ENCODE results near the gene DNASE1L2.

The DNASE1L2 gene, protein sequence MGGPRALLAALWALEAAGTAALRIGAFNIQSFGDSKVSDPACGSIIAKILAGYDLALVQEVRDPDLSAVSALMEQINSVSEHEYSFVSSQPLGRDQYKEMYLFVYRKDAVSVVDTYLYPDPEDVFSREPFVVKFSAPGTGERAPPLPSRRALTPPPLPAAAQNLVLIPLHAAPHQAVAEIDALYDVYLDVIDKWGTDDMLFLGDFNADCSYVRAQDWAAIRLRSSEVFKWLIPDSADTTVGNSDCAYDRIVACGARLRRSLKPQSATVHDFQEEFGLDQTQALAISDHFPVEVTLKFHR

GRCh38 chr16:2236337-2237101 lies at the start of gene DNASE1L2:
Gene DNASE1L2 (plus strand): TSS chr16:2236444. CDS start chr16:2236817, 373 bp downstream.
- Histone ChIP-seq H3K9ac (ENCODE audit: low read length) (no peak within 1 kb of the TSS), H3K36me3 (ENCODE audit: insufficient read depth, low read length) (peaks cover 44% of the 10 kb centered on the region), H3K4me3 (ENCODE audit: low read depth in 1 of 2, low read length in 2 of 2) (no peak within 1 kb of the TSS)

GRCh38 chr16:2186505-2186904 lies 49.7 kb upstream of the DNASE1L2 start:
- no peaks in the 10 kb centered on the region for H3K27me3 ChIP-seq (ENCODE audit: control insufficient read depth in 1 of 2, insufficient read depth in 2 of 2, low read length in 2 of 2)
- H3K9ac ChIP-seq (ENCODE audit: low read length), result no peak overlapping the region
- H3K9me3 ChIP-seq (ENCODE audit: low read length), result no peaks in the 10 kb centered on the region
- H3K27ac ChIP-seq (ENCODE audit: low read depth, low read length), result no peak overlapping the region
- H3K36me3 ChIP-seq (ENCODE audit: insufficient read depth, low read length), result no peaks in the 10 kb centered on the region
- H3K4me1 ChIP-seq (ENCODE audit: insufficient read depth, low read length), result no peaks in the 10 kb centered on the region
- no peak overlapping the region for H3K4me3 ChIP-seq (ENCODE audit: low read depth in 1 of 2, low read length in 2 of 2)

More at GRCh38 chr16:2236337-2237101, at the start of gene DNASE1L2:
- Histone ChIP-seq H3K9me3 (ENCODE audit: low read length) (no peaks in the 10 kb centered on the region), H3K27ac (ENCODE audit: low read depth, low read length) (no peak within 1 kb of the TSS), H3K4me1 (ENCODE audit: insufficient read depth, low read length) (peaks cover 12% of the 10 kb centered on the region), H3K27me3 (ENCODE audit: control insufficient read depth in 1 of 2, insufficient read depth in 2 of 2, low read length in 2 of 2) (peaks cover 8 to 45% of the 10 kb centered on the region in 2 donors)

GRCh38 chr16:2187212-2187611 lies 49.0 kb upstream of the DNASE1L2 start:
- Histone ChIP-seq H3K4me3 (ENCODE audit: low read depth in 1 of 2, low read length in 2 of 2) (no peak overlapping the region), H3K9me3 (ENCODE audit: low read length) (no peaks in the 10 kb centered on the region), H3K27me3 (ENCODE audit: control insufficient read depth in 1 of 2, insufficient read depth in 2 of 2, low read length in 2 of 2) (no peaks in the 10 kb centered on the region), H3K27ac (ENCODE audit: low read depth, low read length) (no peak overlapping the region), H3K9ac (ENCODE audit: low read length) (no peak overlapping the region), H3K36me3 (ENCODE audit: insufficient read depth, low read length) (no peaks in the 10 kb centered on the region), H3K4me1 (ENCODE audit: insufficient read depth, low read length) (no peaks in the 10 kb centered on the region)

GRCh38 chr16:2188395-2188794 lies 47.8 kb upstream of the DNASE1L2 start:
- H3K4me1 ChIP-seq (ENCODE audit: insufficient read depth, low read length), result no peaks in the 10 kb centered on the region

DNA sequence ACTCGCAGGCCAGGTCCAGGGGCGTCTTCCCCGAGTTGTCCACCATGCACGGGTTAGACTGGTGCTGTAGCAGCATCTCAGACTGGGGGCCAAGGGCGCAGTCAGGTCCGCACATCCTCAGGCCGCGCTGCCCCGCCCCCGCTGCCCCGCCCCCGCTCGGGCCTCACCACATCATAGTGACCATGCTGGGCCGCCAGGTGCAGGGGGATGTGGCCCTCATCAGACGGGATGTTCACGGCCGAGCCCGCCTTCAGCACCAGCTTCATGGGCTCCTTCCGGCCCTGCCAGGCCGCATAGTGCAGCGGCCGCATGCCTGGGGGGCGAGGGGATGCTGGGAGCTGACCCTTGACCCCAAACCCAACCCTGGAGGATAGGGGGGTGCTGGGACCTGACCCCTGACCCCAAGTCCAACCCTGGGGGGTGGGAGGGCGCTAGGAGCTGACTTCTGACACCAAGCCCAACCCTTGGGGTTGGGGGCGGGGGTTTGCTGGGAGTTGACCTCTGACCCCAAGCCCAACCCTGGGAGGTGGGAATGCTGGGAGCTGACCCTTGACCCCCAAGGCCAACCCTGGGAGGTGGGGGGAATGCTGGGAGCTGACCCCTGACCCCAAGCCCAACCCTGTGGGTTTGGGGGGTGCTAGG lies 46.9 kb upstream of the DNASE1L2 start:
- no peak overlapping the region for H3K4me3 ChIP-seq (ENCODE audit: low read depth in 1 of 2, low read length in 2 of 2)
- no peaks in the 10 kb centered on the region for H3K36me3 ChIP-seq (ENCODE audit: insufficient read depth, low read length)
- H3K27me3 ChIP-seq (ENCODE audit: control insufficient read depth in 1 of 2, insufficient read depth in 2 of 2, low read length in 2 of 2), result peaks cover 0 to 10% of the 10 kb centered on the region in 2 donors
- no peak overlapping the region for H3K9ac ChIP-seq (ENCODE audit: low read length)
- no peaks in the 10 kb centered on the region for H3K4me1 ChIP-seq (ENCODE audit: insufficient read depth, low read length)
- no peaks in the 10 kb centered on the region for H3K9me3 ChIP-seq (ENCODE audit: low read length)
- no peak overlapping the region for H3K27ac ChIP-seq (ENCODE audit: low read depth, low read length)

More at GRCh38 chr16:2188395-2188794, 47.8 kb upstream of the DNASE1L2 start:
- Histone ChIP-seq H3K9ac (ENCODE audit: low read length) (no peak overlapping the region), H3K9me3 (ENCODE audit: low read length) (no peaks in the 10 kb centered on the region), H3K27ac (ENCODE audit: low read depth, low read length) (no peak overlapping the region), H3K36me3 (ENCODE audit: insufficient read depth, low read length) (no peaks in the 10 kb centered on the region), H3K27me3 (ENCODE audit: control insufficient read depth in 1 of 2, insufficient read depth in 2 of 2, low read length in 2 of 2) (peaks cover 0 to under 1% of the 10 kb centered on the region in 2 donors), H3K4me3 (ENCODE audit: low read depth in 1 of 2, low read length in 2 of 2) (no peak overlapping the region)

GRCh38 chr16:2190002-2190658 lies 46.1 kb upstream of the DNASE1L2 start:
- Histone ChIP-seq H3K4me1 (ENCODE audit: insufficient read depth, low read length) (no peaks in the 10 kb centered on the region), H3K4me3 (ENCODE audit: low read depth in 1 of 2, low read length in 2 of 2) (no peak overlapping the region), H3K9ac (ENCODE audit: low read length) (no peak overlapping the region), H3K27ac (ENCODE audit: low read depth, low read length) (no peak overlapping the region), H3K36me3 (ENCODE audit: insufficient read depth, low read length) (no peaks in the 10 kb centered on the region), H3K9me3 (ENCODE audit: low read length) (no peaks in the 10 kb centered on the region), H3K27me3 (ENCODE audit: control insufficient read depth in 1 of 2, insufficient read depth in 2 of 2, low read length in 2 of 2) (peaks cover 2 to 18% of the 10 kb centered on the region in 2 donors)

- Histone ChIP-seq H3K9me3 (ENCODE audit: low read length) (no peaks in the 10 kb centered on the region), H3K4me1 (ENCODE audit: insufficient read depth, low read length) (peaks cover 5% of the 10 kb centered on the region), H3K9ac (ENCODE audit: low read length) (no peak overlapping the region), H3K27me3 (ENCODE audit: control insufficient read depth in 1 of 2, insufficient read depth in 2 of 2, low read length in 2 of 2) (peaks cover 9 to 25% of the 10 kb centered on the region in 2 donors), H3K27ac (ENCODE audit: low read depth, low read length) (no peak overlapping the region), H3K4me3 (ENCODE audit: low read depth in 1 of 2, low read length in 2 of 2) (no peak overlapping the region), H3K36me3 (ENCODE audit: insufficient read depth, low read length) (no peaks in the 10 kb centered on the region)
These were observed 45.4 kb upstream of the DNASE1L2 start for GRCh38 chr16:2190659-2191445.

GRCh38 chr16:2191446-2191706 lies 44.9 kb upstream of the DNASE1L2 start:
- Histone ChIP-seq H3K4me1 (ENCODE audit: insufficient read depth, low read length) (peaks cover 5% of the 10 kb centered on the region), H3K4me3 (ENCODE audit: low read depth in 1 of 2, low read length in 2 of 2) (no peak overlapping the region), H3K9me3 (ENCODE audit: low read length) (no peaks in the 10 kb centered on the region), H3K27ac (ENCODE audit: low read depth, low read length) (no peak overlapping the region), H3K9ac (ENCODE audit: low read length) (no peak overlapping the region), H3K27me3 (ENCODE audit: control insufficient read depth in 1 of 2, insufficient read depth in 2 of 2, low read length in 2 of 2) (peaks cover 10 to 27% of the 10 kb centered on the region in 2 donors), H3K36me3 (ENCODE audit: insufficient read depth, low read length) (no peaks in the 10 kb centered on the region)

DNA sequence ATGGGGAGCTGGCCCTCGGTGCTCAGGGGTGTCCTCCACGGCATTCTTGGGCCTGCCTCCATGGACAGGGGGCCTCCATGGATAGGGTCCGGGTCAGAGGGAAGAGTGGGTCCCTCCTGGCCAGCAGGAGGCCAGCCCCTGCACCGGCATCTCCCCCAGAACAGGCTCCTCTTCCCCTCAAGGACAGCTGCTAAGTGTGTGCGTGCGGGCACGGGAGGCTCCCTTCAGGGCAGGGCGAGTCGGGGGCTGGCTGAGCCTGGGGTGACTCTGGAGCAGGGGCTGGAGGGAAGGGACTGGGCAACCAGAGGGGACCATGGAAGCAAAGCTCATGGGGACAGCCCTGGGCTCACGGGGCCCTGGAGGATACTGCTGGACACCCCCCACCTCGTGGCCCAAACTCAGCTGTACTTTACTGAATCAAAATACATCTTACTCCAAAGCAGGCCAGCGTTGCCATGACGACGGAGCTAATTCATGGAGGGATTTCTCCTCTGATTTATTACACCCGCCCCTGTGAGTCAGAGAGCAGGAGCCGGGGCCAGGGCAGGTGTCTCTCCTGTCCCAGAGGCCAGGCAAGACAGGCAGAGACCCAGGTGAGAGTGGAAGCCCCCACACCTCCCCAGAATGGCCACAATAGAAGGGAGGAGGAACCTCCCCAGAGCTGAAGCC lies 41.9 kb upstream of the DNASE1L2 start:
- no peaks in the 10 kb centered on the region for H3K9me3 ChIP-seq (ENCODE audit: low read length)
- no peak overlapping the region for H3K4me3 ChIP-seq (ENCODE audit: low read depth in 1 of 2, low read length in 2 of 2)
- H3K9ac ChIP-seq (ENCODE audit: low read length), result no peak overlapping the region
- no peak overlapping the region for H3K27ac ChIP-seq (ENCODE audit: low read depth, low read length)
- H3K27me3 ChIP-seq (ENCODE audit: control insufficient read depth in 1 of 2, insufficient read depth in 2 of 2, low read length in 2 of 2), result peaks cover 15 to 42% of the 10 kb centered on the region in 2 donors
- no peaks in the 10 kb centered on the region for H3K36me3 ChIP-seq (ENCODE audit: insufficient read depth, low read length)
- H3K4me1 ChIP-seq (ENCODE audit: insufficient read depth, low read length), result peaks cover 5% of the 10 kb centered on the region

GRCh38 chr16:2194852-2195321 lies 41.4 kb upstream of the DNASE1L2 start:
- H3K27me3 ChIP-seq (ENCODE audit: control insufficient read depth in 1 of 2, insufficient read depth in 2 of 2, low read length in 2 of 2), result peaks cover 15 to 47% of the 10 kb centered on the region in 2 donors
- H3K36me3 ChIP-seq (ENCODE audit: insufficient read depth, low read length), result no peaks in the 10 kb centered on the region
- H3K9me3 ChIP-seq (ENCODE audit: low read length), result no peaks in the 10 kb centered on the region
- H3K27ac ChIP-seq (ENCODE audit: low read depth, low read length), result no peak overlapping the region
- H3K4me3 ChIP-seq (ENCODE audit: low read depth in 1 of 2, low read length in 2 of 2), result no peak overlapping the region
- no peak overlapping the region for H3K9ac ChIP-seq (ENCODE audit: low read length)
- peaks cover 5% of the 10 kb centered on the region for H3K4me1 ChIP-seq (ENCODE audit: insufficient read depth, low read length)
